SK-N-DZ (cell line): ENCODE data around the gene HDAC4.

Experiments used
- DNase-seq: peaks from one replicate; pipeline ENCODE4 v3.0.0-alpha.2; 2015; ENCODE audit warnings: low spot score

The HDAC4 gene

GRCh38 chr2:239157269-239157668 lies 243.6 kb downstream of the HDAC4 start:
- DNase-seq: no peak

- no peak for DNase-seq
Observed at GRCh38 chr2:239156516-239157265, 244.1 kb downstream of the HDAC4 start.

- no peak for DNase-seq
Observed at GRCh38 chr2:239155806-239156480, 244.9 kb downstream of the HDAC4 start.

- DNase-seq: no peak
Observed at GRCh38 chr2:239154971-239155805, 245.6 kb downstream of the HDAC4 start.

GRCh38 chr2:239153806-239154591 lies 246.8 kb downstream of the HDAC4 start:
- DNase-seq: no peak

- no peak for DNase-seq
Observed at GRCh38 chr2:239152916-239153305, 247.9 kb downstream of the HDAC4 start.

GRCh38 chr2:239152239-239152915 lies 248.4 kb downstream of the HDAC4 start:
- DNase-seq: no peak

- DNase-seq: no peak
Observed at GRCh38 chr2:239151201-239152131, 249.4 kb downstream of the HDAC4 start.

- no peak for DNase-seq
Observed at GRCh38 chr2:239150125-239151011, 250.5 kb downstream of the HDAC4 start.

- no peak for DNase-seq
Observed at GRCh38 chr2:239149501-239149900, 251.3 kb downstream of the HDAC4 start.

GRCh38 chr2:239148495-239149200 lies 252.2 kb downstream of the HDAC4 start:
- DNase-seq: no peak

GRCh38 chr2:239147376-239147775 lies 253.4 kb downstream of the HDAC4 start:
- no peak for DNase-seq

GRCh38 chr2:239146741-239147181 lies 254.1 kb downstream of the HDAC4 start:
- DNase-seq: no peak

GRCh38 chr2:239146011-239146641 lies 254.7 kb downstream of the HDAC4 start:
- DNase-seq: no peak

- DNase-seq: no peak
Observed at GRCh38 chr2:239145601-239146000, 255.2 kb downstream of the HDAC4 start.

GRCh38 chr2:239145106-239145505 lies 255.7 kb downstream of the HDAC4 start:
- no peak for DNase-seq

GRCh38 chr2:239144713-239144999 lies 256.2 kb downstream of the HDAC4 start:
- no peak for DNase-seq
